T-helper 9 cell (primary cell): ENCODE measurements around the gene PCDHGC3.

ENCODE experiments used
- DNase-seq: peaks from one replicate; pipeline ENCODE4 v3.0.0-alpha.2; 2020

PCDHGC3 gene

GRCh38 chr5:141508798-141509611, 33.2 kb downstream of the PCDHGC3 start:
- no peak for DNase-seq

- DNase-seq, result no peak
Observed at GRCh38 chr5:141510160-141510559, 34.4 kb downstream of the PCDHGC3 start.

GRCh38 chr5:141510850-141511601, 35.3 kb downstream of the PCDHGC3 start:
- no peak for DNase-seq

- no peak for DNase-seq
Observed at GRCh38 chr5:141511771-141512325, 36.1 kb downstream of the PCDHGC3 start.

DNA sequence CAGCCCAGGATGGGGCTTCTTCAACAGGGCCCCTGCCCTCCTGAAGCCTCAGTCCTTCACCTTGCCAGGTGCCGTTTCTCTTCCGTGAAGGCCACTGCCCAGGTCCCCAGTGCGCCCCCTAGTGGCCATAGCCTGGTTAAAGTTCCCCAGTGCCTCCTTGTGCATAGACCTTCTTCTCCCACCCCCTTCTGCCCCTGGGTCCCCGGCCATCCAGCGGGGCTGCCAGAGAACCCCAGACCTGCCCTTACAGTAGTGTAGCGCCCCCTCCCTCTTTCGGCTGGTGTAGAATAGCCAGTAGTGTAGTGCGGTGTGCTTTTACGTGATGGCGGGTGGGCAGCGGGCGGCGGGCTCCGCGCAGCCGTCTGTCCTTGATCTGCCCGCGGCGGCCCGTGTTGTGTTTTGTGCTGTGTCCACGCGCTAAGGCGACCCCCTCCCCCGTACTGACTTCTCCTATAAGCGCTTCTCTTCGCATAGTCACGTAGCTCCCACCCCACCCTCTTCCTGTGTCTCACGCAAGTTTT, 36.7 kb downstream of the PCDHGC3 start:
- peak; percentile 89 for DNase-seq

DNA sequence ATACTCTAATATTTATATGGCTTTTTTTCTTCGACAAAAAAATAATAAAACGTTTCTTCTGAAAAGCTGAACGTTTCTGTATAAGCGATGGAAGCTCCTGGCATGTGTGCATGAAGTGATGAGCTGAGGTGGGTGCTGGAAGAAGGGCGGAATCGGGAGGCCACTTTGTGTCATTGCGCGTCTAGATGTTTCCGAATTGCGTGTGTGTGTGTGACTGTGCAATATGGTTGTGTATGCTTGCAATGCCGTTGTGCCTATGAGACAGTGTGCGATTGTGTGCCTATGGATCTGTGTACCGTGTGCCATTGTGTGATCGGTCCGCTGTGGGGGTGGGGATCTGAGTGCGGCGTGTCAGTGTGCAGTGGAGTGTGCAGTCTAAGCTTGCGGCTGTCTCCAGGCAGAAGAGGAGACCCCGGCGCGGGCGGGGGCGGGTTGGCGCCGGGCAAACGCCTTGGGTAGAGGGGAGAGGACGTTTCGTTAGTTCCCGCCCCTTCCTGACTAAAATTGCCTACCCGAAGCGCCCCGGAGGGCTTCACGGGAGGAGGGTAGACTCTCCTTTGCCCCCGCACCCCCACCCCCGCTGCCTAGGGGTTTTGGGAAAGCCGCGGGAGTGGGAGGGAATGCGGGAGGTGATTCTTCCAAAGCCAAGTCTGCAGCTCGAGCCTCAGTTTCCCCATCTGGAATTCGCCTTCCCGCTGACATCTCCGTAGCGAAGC, 37.3 kb downstream of the PCDHGC3 start:
- DNase-seq, result peak; percentile 8

GRCh38 chr5:141513627-141514329, 38.0 kb downstream of the PCDHGC3 start:
- peak; percentile 11 for DNase-seq

DNA sequence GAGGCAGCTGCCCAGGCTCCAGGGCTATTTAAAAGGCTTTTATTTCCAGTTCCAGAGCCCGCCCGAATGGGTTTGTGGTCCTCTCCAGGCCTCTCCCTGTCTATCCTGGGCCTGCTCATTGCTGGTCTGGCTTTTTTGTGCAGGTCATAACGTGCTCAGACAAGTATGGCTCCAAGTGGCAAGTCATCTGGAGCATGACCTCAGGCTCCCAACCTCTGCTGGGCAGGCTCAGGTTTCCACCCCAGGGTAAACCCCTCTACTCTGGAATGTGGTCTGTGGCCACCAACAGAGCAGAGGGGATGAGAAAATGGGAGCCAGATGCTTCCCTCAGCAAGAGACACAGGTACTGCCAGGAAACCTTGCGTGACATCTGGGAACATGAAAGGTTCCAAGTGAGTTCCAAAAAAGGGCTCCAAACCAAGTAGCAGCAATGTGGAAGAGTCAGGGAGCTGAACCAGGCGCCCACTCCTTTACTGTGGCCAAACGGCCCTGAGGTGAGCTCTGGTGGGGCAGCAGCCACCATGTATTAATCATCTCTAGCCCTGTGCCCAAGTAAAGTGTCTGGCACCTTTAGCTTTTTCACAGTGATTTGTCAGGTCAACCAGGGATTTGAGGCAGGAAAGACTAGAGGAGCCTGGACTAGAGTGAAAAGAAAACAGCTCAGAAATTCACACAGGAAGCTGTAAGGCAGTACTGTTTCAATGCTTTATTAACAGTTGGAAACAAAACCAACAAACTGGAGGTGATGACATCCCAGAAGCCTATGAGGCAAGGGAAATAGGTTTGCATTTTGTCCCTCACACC, 38.8 kb downstream of the PCDHGC3 start:
- no peak for DNase-seq

DNA sequence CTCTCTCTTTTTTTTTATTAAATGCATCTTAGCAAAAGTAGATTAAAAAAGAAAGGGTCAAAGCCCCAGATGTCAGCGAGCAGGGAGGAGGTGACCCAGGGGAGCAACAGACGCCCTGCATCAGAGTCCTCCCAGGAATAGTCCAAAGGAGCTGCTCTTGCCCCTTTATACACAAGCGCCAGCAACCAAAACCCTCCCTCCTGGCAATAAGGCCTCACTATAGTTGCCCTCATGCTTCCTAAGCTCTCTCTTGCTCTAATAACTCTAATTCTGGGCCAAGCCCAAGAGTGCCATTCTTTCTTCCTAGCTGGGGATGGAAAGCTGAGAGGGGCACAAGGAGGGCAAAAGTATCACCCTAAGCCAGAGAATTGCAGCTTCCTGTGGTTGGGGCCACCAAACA, 39.4 kb downstream of the PCDHGC3 start:
- DNase-seq, result no peak

DNA sequence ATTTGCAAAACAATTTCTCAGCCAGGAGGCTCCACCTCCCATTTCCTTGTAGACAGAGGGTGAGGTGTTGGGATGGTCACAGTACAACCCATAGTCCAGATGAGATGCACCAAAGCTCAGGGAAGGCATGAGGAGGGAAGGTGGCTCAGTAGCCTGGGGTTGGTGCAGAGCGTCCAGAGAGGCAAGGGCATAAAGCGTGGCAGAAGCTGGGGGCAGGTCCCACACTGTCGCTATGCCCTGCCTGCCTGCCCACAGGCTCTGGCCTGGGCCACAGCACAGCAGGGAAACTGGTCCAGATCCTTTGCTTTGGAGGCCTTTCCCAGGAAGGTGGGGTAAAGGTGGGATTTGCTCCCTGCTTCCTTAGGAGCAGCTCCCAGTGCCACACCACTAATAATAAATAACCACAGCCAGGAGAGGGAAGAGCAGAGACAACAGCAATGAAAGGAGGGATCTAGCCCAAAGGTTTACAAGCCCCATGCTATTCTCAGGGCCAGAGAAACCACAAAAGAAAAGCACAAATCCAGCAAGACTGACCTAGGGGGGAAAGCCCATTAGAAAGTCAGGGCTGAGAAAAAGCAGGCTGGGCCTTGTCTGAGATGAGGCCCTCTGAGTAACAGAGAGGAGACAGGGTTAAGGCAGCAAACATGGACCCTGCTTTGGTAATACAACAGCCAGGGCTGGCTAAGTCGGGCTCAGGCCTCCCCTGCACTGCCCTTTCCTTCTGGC, 40.3 kb downstream of the PCDHGC3 start:
- no peak for DNase-seq

GRCh38 chr5:141516672-141517025, 40.9 kb downstream of the PCDHGC3 start:
- DNase-seq, result no peak

DNA sequence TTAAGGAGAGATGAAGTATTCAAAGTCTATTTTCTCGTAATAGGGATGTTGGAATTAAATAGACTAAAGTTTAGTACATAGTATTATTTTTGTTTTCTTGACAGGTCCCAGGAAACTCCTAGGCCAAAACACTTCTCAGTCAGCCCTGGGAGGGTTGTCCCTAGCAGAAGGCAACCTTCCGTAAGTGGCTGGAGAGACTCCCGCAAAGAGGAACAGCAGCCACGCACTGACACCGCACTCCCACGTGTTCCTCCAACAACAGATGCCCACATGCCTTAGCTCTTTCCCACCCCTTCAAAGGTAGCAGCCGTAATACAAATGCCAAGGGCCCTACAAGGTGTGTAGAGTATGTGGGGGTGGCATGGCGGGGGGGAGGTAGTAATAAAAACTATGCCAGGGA, 41.5 kb downstream of the PCDHGC3 start:
- DNase-seq, result no peak

DNA sequence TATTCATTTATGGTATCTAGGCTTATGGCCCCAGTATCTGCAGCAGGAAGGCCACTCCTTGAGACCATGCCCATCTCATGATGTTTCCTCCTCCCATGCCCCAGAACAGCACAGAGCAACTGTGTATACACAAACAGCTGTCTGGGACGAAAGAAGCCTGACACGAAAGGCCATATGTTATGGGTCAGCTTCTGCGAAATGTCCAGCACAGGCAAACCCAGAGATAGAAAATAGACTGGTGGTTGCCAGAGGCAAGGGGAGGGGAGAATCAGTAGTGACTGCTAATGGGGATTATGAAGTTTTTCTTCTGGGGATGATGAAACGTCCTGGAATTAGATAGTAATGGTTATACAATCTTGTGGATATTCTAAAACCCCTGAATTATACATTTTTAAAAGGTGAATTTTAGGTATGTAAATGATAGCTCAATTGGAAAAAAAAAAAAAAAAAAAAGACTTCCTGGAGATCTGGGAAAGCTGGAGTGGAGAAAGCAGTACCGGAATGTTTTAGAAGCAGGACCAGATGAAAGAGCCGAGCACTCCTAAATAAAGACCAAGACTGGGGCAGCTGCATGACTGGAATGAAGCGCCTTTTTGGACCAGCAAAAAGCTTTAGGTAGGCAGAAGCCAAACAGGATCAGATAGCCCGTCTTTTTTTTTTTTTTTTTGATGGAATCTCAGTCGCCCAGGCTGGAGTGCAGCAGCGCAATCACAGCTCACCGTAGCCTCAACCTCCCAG, 42.3 kb downstream of the PCDHGC3 start:
- DNase-seq, result no peak

- DNase-seq, result no peak
Observed at GRCh38 chr5:141518618-141519015, 42.9 kb downstream of the PCDHGC3 start.

DNA sequence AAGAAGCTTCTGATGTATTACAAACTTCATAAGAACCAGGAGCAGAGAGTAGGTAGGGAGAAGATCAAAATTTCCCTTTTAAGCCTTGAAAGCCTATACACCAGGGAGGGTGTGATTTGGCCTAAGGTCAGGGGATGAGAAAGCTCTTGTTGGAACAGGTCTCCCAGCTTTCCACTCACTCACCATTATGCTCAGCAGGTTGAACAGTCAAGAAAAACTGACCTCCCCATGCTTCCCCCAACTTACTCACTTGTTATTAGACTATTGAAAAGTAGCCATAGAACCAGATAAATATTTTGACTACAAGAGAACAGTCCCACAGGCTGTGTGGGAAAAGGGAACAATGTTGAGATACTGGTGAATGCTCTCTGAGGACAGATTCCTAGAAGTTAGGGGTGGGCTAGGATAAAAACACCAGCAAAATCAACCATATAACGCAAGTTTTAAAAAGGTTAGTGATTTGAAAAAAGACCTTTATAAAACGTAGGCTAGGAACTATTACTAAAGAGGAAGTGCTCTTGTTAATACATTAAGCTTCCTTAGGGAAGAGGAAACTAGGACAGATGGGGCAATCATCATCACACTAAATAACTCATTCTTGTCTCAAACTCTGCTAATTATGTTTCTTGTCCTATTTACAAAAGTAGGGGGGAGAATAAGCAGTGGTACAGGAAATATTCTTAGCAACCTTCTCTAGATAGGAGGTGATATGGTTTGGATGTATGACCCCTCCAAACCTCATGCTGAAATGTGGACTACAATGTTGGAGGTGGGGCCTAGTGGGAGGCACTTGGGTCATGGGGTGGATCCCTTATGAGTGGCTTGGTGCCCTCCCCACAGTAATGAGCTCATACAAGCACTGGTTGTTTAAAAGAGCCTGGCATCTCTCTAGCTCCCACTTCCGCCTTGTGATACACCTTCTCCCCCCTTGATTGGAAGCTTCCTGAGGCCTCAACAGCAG, 44.1 kb downstream of the PCDHGC3 start:
- no peak for DNase-seq

GRCh38 chr5:141521244-141521781, 45.5 kb downstream of the PCDHGC3 start:
- DNase-seq, result no peak

GRCh38 chr5:141522301-141522700, 46.5 kb downstream of the PCDHGC3 start:
- DNase-seq, result no peak

GRCh38 chr5:141523991-141524390, 48.2 kb downstream of the PCDHGC3 start:
- DNase-seq, result no peak
